HS-27A (cell line): ENCODE data around the gene TAF11L7.
"Not testable (repeated sequence)": the region's sequence is repeated elsewhere in the genome, so short reads cannot be mapped to it uniquely, and the experiment has no call there.

Experiments
- DNase-seq: peaks from one replicate; pipeline ENCODE4 v3.0.0-alpha.2; 2012; ENCODE audit warnings: low read depth, missing footprints

The TAF11L7 gene

DNA sequence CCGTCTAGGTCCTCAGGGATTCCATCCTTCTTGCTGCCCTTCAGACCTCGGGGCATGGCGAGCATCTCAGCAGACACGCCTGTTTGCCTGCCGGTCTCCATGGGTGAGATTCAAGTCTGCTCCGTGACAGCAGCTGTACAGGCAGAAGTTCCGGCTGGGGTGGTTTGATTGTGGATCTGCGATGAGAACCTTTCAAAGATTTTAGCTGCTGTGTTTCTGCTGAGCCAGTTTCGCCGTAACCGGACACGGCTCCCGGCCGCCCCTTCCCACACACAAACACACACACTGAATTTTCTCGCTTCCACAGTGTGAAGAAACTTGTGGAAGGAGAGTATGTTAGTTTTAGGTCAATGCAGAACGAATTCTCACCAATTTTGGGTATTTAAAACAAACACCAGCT is at the start of gene TAF11L7:
TSS of gene TAF11L7 (minus strand) at position 101 of the 400 bp plus-strand sequence.
- not testable (repeated sequence) for DNase-seq

DNA sequence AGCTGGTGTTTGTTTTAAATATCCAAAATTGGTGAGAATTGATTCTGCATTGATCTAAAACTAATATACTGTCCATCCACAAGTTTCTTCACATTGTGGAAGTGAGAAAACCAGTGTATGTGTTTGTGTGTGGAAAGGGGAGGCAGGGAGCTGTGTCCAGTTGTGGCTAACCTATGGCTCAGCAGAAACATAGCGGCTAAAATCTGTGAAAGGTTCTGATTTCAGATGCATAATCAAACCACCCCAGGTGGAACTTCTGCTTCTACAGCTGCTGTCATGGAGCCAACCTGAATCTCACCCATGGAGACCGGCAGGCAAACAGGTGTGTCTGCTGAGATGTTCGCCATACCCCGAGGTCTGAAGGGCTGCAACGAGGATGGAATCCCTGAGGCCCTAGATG is 48.6 kb upstream of the TAF11L7 start, which contains the start of gene TAF11L14:
TSS of gene TAF11L14 (plus strand) at position 301 of the 400 bp plus-strand sequence.
- DNase-seq: no peak

DNA sequence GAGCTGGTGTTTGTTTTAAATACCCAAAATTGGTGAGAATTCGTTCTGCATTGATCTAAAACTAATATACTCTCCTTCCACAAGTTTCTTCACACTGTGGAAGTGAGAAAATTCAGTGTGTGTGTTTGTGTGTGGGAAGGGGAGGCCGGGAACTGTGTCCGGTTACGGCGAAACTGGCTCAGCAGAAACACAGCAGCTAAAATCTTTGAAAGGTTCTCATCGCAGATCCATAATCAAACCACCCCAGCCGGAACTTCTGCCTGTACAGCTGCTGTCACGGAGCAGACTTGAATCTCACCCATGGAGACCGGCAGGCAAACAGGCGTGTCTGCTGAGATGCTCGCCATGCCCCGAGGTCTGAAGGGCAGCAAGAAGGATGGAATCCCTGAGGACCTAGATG is 46.2 kb upstream of the TAF11L7 start, which contains the start of gene TAF11L13:
TSS of gene TAF11L13 (plus strand) at position 301 of the 400 bp plus-strand sequence.
- DNase-seq: not testable (repeated sequence)

DNA sequence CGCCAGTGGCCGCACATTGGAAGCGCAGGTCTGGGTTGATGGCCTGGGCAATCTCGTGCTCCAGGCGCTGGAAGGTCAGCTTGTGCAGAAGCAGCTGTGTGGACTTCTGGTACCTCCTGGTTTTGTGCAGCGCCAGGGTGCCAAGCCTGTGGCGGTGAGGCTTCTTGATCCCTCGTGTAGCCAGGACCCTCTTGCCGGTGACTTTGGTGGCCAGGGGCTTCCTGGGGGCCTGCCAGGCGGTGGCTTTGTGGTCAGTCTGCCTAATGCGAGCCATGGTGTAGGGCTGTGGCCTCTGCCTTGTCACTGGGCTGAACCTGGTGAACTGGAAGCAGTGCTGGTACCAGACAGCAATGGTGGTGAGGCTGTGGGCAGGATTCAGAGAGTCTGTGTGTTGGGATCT is 40.1 kb upstream of the TAF11L7 start:
- DNase-seq: no peak

DNA sequence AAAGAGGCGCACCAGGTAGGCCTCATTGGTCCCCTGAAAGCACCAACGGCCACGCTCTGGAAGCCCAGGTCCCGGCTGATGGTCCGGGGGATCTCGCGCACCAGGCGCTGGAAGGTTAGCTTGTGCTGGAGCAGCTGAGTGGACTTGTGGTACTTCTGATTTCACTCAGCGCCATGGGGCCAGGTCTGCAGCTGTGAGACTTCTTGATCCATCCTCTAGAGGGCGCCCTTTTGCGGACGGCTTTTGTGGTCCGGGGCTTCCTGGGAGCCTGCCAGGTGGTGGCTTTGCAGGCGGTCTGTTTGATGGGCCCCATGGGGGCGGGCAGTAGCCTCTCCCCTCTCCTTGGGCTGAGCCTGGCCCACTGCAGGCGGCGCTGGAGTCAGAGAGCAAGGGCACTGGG is 35.1 kb upstream of the TAF11L7 start:
- no peak for DNase-seq

DNA sequence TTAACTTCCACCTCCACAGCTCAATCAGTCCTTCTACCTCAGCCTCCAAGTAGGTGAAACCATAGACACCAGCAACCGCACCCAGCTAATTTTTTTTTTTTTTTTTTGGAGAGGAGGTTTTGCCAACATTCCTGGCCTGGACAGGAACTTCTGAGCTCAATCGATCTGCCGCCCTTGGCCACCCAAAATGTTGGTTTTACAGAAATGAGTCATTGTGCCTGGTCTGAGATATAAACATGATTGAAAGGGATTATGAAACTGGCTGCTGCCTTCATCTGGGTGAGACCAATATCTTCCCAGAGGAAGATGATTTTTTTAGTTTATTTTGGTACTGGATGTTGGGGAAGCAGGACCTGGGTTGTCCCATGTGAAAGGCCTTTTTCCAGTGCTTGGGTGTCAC is 33.8 kb upstream of the TAF11L7 start:
- peak; percentile 62 for DNase-seq

DNA sequence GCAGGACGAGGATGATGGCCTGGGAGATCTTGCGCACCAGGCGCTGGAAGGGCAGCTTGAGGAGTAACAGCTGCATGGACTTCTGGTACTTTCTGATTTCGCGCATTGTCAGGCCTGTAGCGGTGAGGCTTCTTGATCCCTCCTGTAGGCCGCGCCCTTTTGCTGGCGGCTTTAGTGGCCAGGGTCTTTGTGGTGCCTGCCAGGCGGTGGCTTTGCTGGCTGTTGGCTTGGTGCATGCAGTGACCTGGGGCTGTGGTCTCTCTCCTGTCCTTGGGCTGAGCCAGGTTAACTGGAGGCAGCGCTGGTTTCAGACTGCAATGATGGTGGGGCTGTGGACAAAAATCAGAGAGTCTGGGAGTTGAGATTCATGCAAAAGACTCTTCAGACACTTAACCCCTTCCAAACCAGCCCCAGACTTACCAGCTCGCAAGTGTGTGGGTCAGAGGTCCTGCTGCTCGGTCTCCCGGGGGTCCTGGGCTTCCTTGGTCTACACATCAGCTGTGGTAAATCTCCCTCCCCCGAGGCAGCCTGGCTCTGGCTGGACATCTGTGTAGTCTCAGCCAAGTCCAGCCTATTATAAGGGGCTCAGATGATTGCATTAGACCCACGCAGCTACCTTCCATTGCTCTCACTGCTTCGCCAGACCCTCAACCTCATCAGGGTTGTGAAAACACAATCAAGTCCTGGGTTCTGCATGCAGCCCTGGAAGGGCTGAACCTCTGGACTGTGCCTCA is 29.5 kb upstream of the TAF11L7 start:
- no peak for DNase-seq

DNA sequence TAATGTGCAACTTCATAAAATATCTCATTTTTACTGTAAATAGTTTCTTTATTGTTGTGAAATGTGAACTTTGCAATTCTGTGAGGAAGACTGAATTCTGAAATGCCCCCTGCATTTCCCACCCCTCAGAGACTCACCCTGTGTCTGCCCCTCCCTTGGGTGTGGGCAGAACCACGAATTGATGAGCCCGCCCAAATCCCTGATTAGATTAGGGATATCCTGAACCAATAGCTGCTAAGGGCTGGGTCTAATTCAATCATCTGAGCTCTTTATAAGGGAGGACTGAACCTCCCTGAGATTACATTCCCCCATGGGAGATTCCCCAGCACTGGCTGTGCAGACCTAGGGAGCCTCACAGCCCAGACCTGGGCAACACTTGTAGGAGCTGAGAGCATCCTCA is 24.5 kb upstream of the TAF11L7 start, which contains the start of gene TAF11L12:
TSS of gene TAF11L12 (plus strand) at position 301 of the 400 bp plus-strand sequence.
- not testable (repeated sequence) for DNase-seq

DNA sequence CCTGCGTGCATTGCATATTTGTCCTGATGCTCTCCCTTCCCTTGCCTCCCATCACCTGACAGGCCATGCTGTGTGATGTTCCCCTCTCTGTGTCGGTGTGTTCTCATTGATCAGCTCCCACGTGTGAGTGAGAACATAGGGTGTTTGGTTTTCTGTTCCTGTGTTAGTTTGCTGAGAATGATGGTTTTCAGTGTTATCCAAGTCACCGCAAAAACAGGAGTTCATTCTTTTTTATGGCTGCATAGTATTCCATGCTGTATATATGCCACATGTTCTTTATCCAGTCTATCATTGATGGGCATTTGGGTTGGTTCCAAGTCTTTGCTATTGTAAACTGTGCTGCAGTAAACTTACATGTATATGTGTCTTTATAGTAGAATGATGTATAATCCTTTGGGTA is 21.9 kb upstream of the TAF11L7 start:
- DNase-seq: not testable (repeated sequence)

DNA sequence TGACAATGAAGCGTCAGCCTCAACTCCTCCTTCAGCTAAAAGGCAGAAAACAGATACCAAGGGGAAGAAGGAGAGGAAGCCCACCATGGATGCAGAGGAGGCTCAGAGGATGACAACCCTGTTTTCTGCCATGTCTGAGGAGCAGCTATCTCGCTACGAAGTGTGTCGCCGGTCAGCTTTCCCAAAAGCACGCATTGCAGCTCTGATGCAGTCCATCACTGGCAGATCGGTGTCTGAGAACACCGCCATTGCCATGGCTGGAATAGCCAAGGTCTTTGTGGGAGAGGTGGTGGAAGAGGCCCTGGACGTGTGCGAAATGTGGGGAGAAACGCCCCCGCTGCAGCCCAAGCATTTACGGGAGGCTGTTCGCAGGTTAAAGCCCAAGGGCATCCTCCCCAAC is 19.4 kb upstream of the TAF11L7 start:
- DNase-seq: no peak

DNA sequence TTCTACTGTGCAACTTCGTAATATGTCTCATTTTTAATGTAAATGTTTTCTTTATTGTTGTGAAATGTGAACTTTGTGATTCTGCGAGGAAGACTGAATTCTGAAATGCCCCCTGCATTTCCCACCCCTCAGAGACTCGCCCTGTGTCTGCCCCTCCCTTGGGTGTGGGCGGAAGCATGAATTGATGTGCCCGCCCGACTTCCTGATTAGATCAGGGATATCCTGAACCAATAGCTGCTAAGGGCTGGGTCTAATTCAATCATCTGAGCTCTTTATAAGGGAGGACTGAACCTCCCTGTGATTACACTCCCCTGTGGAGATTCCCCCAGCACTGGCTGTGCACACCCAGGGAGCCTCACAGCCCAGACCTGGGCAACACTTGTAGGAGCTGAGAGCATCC is 18.3 kb upstream of the TAF11L7 start, which contains the start of gene TAF11L11:
TSS of gene TAF11L11 (plus strand) at position 304 of the 400 bp plus-strand sequence.
- not testable (repeated sequence) for DNase-seq

DNA sequence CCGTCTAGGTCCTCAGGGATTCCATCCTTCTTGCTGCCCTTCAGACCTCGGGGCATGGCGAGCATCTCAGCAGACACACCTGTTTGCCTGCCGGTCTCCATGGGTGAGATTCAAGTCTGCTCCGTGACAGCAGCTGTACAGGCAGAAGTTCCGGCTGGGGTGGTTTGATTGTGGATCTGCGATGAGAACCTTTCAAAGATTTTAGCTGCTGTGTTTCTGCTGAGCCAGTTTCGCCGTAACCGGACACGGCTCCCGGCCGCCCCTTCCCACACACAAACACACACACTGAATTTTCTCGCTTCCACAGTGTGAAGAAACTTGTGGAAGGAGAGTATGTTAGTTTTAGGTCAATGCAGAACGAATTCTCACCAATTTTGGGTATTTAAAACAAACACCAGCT is 12.2 kb upstream of the TAF11L7 start, which contains the start of gene TAF11L10:
TSS of gene TAF11L10 (minus strand) at position 101 of the 400 bp plus-strand sequence.
- not testable (repeated sequence) for DNase-seq

DNA sequence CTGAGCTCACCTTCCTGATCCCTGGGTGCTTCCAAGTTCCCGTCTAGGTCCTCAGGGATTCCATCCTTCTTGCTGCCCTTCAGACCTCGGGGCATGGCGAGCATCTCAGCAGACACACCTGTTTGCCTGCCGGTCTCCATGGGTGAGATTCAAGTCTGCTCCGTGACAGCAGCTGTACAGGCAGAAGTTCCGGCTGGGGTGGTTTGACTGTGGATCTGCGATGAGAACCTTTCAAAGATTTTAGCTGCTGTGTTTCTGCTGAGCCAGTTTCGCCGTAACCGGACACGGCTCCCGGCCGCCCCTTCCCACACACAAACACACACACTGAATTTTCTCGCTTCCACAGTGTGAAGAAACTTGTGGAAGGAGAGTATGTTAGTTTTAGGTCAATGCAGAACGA is 8.7 kb upstream of the TAF11L7 start, which contains the start of gene TAF11L9:
TSS of gene TAF11L9 (minus strand) at position 140 of the 400 bp plus-strand sequence.
- DNase-seq: not testable (repeated sequence)

DNA sequence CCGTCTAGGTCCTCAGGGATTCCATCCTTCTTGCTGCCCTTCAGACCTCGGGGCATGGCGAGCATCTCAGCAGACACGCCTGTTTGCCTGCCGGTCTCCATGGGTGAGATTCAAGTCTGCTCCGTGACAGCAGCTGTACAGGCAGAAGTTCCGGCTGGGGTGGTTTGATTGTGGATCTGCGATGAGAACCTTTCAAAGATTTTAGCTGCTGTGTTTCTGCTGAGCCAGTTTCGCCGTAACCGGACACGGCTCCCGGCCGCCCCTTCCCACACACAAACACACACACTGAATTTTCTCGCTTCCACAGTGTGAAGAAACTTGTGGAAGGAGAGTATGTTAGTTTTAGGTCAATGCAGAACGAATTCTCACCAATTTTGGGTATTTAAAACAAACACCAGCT is 5.3 kb upstream of the TAF11L7 start, which contains the start of gene TAF11L8:
TSS of gene TAF11L8 (minus strand) at position 101 of the 400 bp plus-strand sequence.
- DNase-seq: not testable (repeated sequence)
